ENCODE measurements around the gene ACTL6B.

DNA sequence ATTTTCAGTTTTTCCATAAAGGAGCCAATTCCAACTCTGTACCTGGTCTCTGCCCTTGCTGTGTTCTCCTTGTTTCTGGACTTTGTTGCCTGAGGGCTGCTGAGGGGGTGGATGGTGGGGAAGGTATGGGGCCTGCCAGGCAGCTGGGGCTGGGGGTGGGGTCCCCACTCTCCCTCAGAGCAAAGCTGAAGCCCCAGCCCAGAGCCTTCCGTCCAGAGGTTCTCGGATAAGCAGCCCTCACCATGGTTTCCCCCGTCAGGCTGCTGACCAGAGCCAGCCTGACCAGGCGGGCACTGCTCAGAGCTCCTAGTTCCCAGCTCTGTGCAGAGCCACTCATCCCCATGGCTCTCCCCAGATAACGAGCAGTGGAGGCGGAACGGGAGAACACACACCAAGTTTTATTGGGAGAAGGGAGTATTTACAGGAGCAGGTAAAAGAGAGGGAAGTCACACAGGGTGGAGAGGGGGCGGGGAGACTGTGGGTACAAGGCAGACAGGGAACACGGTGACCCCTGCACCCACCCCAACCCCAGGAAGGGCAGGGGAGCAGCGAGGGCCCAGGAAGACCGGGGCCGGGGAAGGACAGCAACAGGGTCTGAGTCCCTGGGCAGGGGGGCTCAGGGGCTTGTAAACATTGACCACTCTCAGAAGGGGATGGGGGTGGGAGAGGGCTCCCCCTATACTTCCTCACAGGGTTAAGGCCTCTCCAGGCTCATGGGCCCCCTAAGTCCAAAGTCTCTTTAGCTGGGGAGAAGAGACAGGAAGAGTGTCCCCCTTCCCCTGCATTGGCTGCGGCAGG lies 23.1 kb upstream of the ACTL6B start:
- TF ChIP-seq, protein P1, sequence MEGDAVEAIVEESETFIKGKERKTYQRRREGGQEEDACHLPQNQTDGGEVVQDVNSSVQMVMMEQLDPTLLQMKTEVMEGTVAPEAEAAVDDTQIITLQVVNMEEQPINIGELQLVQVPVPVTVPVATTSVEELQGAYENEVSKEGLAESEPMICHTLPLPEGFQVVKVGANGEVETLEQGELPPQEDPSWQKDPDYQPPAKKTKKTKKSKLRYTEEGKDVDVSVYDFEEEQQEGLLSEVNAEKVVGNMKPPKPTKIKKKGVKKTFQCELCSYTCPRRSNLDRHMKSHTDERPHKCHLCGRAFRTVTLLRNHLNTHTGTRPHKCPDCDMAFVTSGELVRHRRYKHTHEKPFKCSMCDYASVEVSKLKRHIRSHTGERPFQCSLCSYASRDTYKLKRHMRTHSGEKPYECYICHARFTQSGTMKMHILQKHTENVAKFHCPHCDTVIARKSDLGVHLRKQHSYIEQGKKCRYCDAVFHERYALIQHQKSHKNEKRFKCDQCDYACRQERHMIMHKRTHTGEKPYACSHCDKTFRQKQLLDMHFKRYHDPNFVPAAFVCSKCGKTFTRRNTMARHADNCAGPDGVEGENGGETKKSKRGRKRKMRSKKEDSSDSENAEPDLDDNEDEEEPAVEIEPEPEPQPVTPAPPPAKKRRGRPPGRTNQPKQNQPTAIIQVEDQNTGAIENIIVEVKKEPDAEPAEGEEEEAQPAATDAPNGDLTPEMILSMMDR (IDR thresholded peaks at IDR 0.05): no peak
- no peak for TF ChIP-seq POLR2A (IDR thresholded peaks at IDR 0.05)
